Breast epithelium (tissue), 3 donors: Measurements from ENCODE around the gene RXFP1.

ENCODE experiments used
- POLR2A ChIP-seq: fragments of 450-650 bp; IDR thresholded peaks from one replicate; pipeline ENCODE4 v1.6.1; 2016; ENCODE audit warnings: antibody characterized with exemption, mild to moderate bottlenecking, moderate library complexity
- POLR2AphosphoS5 ChIP-seq, 3 donors: sonication (generic); formaldehyde crosslinking; IDR thresholded peaks; one replicate each; pipeline ENCODE4 v1.6.1; 2017; ENCODE audit warnings: antibody characterized with exemption in 3 of 3

DNA sequence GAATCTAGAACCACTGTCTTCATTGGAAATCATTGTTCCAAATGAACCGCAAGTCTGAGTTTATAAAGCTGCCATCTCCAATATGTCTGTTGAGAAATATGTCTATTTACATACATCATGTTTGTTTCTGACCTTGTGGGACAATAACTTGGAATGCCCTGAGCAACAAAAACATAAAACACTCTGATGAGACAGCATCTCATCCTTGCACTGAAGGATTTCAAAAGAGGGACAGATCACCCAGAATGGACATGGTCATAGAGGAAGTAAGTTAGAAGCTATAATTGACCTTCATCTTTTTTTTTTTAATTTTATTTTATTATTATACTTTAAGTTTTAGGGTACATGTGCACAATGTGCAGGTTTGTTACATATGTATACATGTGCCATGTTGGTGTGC lies 22.5 kb downstream of the RXFP1 start:
- TF ChIP-seq POLR2AphosphoS5 (IDR thresholded peaks at IDR 0.05) = no peak
- no peak for TF ChIP-seq POLR2A
